Activated CD8-positive, alpha-beta T cell treated with anti-CD3 and anti-CD28 coated beads, Interleukin-2, amount 10 ng/mL, durations not matched to agents 7 days and 5 days (primary cell): ENCODE results near the gene ANKS1B. TPM values are rescaled to one million over a fixed set of nuclear protein-coding genes. Genes with fewer than 3 reads are reported as not detected.
"Not testable (repeated sequence)": the region's sequence is repeated elsewhere in the genome, so short reads cannot be mapped to it uniquely, and the experiment has no call there.

Experiments
- ATAC-seq: fragments of 150-1000 bp; cut with Tn5 transposase; one replicate; pipeline ENCODE4 v1.10.0; 2021; ENCODE audit warnings: moderate library complexity
- CTCF ChIA-PET: fragments of 350-600 bp; sonication (Branson Sonifier 250); formaldehyde crosslinking; loops from one replicate; lab custom pipeline; 2021; ENCODE audit warnings: antibody characterized with exemption; lab: Charles Lee
- POLR2A ChIA-PET: fragments of 350-600 bp; sonication (Branson Sonifier 250); formaldehyde crosslinking; loops from one replicate; lab custom pipeline; 2021; ENCODE audit warnings: antibody characterized with exemption; lab: Charles Lee
- DNase-seq: peaks from one replicate; pipeline ENCODE4 v3.0.0-alpha.2; 2020
- H3K27ac Mint-ChIP-seq: one replicate; pipeline ENCODE4 v1.8.0; 2021; ENCODE audit warnings: mild to moderate bottlenecking, mixed read lengths
- H3K27me3 Mint-ChIP-seq: one replicate; pipeline ENCODE4 v1.8.0; 2021; ENCODE audit warnings: low read depth, mixed read lengths
- H3K36me3 Mint-ChIP-seq: one replicate; pipeline ENCODE4 v1.8.0; 2021; ENCODE audit warnings: low read depth, mixed read lengths
- H3K4me1 Mint-ChIP-seq: one replicate; pipeline ENCODE4 v1.8.0; 2021; ENCODE audit warnings: low read depth, mixed read lengths
- H3K4me3 Mint-ChIP-seq: one replicate; pipeline ENCODE4 v1.8.0; 2021; ENCODE audit warnings: mild to moderate bottlenecking, mixed read lengths
- H3K9me3 Mint-ChIP-seq: one replicate; pipeline ENCODE4 v1.8.0; 2022; ENCODE audit warnings: mixed read lengths; ENCODE audit not compliant: insufficient read depth
- total RNA-seq, 2 experiments: library from RNA; stranded (reverse); gene quantifications; one replicate each; pipeline ENCODE4 v1.2.3, GENCODE V29; 2021

ANKS1B gene
- total RNA-seq: not detected

GRCh38 chr12:99984271-99985128 is at the start of gene ANKS1B:
ANKS1B (minus strand) TSS chr12:99984936; CDS start chr12:99984237, 699 bp downstream.
- ATAC-seq: peak; percentile 81
- H3K9me3 Mint-ChIP-seq: no peaks in the 10 kb centered on the region
- peak within 1 kb of the TSS; percentile 52 for H3K4me3 Mint-ChIP-seq
- H3K27ac Mint-ChIP-seq: no peak within 1 kb of the TSS
- peaks cover 51% of the 10 kb centered on the region for H3K27me3 Mint-ChIP-seq
- POLR2A ChIA-PET: no interaction called here
- peaks cover 8% of the 10 kb centered on the region for H3K4me1 Mint-ChIP-seq
- DNase-seq: no peak
- H3K36me3 Mint-ChIP-seq: no peaks in the 10 kb centered on the region
- CTCF ChIA-PET: no interaction called here

- no peak for DNase-seq
- H3K36me3 Mint-ChIP-seq: peaks cover 8% of the 10 kb centered on the region
- no peak for ATAC-seq
- H3K4me3 Mint-ChIP-seq: no peak overlapping the region
- no peak overlapping the region for H3K27ac Mint-ChIP-seq
- no peaks in the 10 kb centered on the region for H3K4me1 Mint-ChIP-seq
- H3K27me3 Mint-ChIP-seq: no peaks in the 10 kb centered on the region
- H3K9me3 Mint-ChIP-seq: no peaks in the 10 kb centered on the region
- CTCF ChIA-PET: no interaction called here
- POLR2A ChIA-PET: no interaction called here
Observed at GRCh38 chr12:100031836-100032235, 47.1 kb upstream of the ANKS1B start.

GRCh38 chr12:100027671-100028070 is 42.9 kb upstream of the ANKS1B start:
- CTCF ChIA-PET: no interaction called here
- Mint-ChIP-seq H3K4me1 (no peaks in the 10 kb centered on the region), H3K27ac (no peak overlapping the region), H3K4me3 (no peak overlapping the region), H3K36me3 (peaks cover 2% of the 10 kb centered on the region), H3K27me3 (no peaks in the 10 kb centered on the region), H3K9me3 (no peaks in the 10 kb centered on the region)
- POLR2A ChIA-PET: no interaction called here
- no peak for DNase-seq
- ATAC-seq: no peak

- ATAC-seq: no peak
- Mint-ChIP-seq H3K4me3 (no peak overlapping the region), H3K36me3 (no peaks in the 10 kb centered on the region), H3K27ac (no peak overlapping the region), H3K27me3 (no peaks in the 10 kb centered on the region), H3K9me3 (no peaks in the 10 kb centered on the region), H3K4me1 (no peaks in the 10 kb centered on the region)
- no peak for DNase-seq
- ChIA-PET CTCF (no interaction called here), POLR2A (no interaction called here)
Observed at GRCh38 chr12:100026241-100026640, 41.5 kb upstream of the ANKS1B start.

GRCh38 chr12:100024974-100025555 is 40.3 kb upstream of the ANKS1B start:
- no peaks in the 10 kb centered on the region for H3K9me3 Mint-ChIP-seq
- H3K4me3 Mint-ChIP-seq: no peak overlapping the region
- CTCF ChIA-PET: no interaction called here
- no peak overlapping the region for H3K27ac Mint-ChIP-seq
- H3K4me1 Mint-ChIP-seq: no peaks in the 10 kb centered on the region
- POLR2A ChIA-PET: no interaction called here
- DNase-seq: no peak
- no peaks in the 10 kb centered on the region for H3K27me3 Mint-ChIP-seq
- no peaks in the 10 kb centered on the region for H3K36me3 Mint-ChIP-seq
- no peak for ATAC-seq

GRCh38 chr12:100020370-100020769 is 35.6 kb upstream of the ANKS1B start:
- H3K4me1 Mint-ChIP-seq: no peaks in the 10 kb centered on the region
- ATAC-seq: no peak
- no peaks in the 10 kb centered on the region for H3K36me3 Mint-ChIP-seq
- H3K27me3 Mint-ChIP-seq: no peaks in the 10 kb centered on the region
- ChIA-PET POLR2A (no interaction called here), CTCF (no interaction called here)
- DNase-seq: no peak
- H3K4me3 Mint-ChIP-seq: no peak overlapping the region
- no peaks in the 10 kb centered on the region for H3K9me3 Mint-ChIP-seq
- H3K27ac Mint-ChIP-seq: no peak overlapping the region

- ATAC-seq (no peak), DNase-seq (no peak)
- ChIA-PET POLR2A (no interaction called here), CTCF (no interaction called here)
- Mint-ChIP-seq H3K27me3 (no peaks in the 10 kb centered on the region), H3K27ac (no peak overlapping the region), H3K36me3 (no peaks in the 10 kb centered on the region), H3K9me3 (no peaks in the 10 kb centered on the region), H3K4me3 (no peak overlapping the region), H3K4me1 (no peaks in the 10 kb centered on the region)
Observed at GRCh38 chr12:100017056-100017455, 32.3 kb upstream of the ANKS1B start.

GRCh38 chr12:100016304-100016703 is 31.6 kb upstream of the ANKS1B start:
- CTCF ChIA-PET, H3K9me3 Mint-ChIP-seq, H3K4me3 Mint-ChIP-seq, H3K4me1 Mint-ChIP-seq, H3K27ac Mint-ChIP-seq, POLR2A ChIA-PET, DNase-seq, ATAC-seq, H3K27me3 Mint-ChIP-seq, H3K36me3 Mint-ChIP-seq: not testable (repeated sequence)

GRCh38 chr12:100005846-100006245 is 21.1 kb upstream of the ANKS1B start:
- POLR2A ChIA-PET, H3K27me3 Mint-ChIP-seq, CTCF ChIA-PET, DNase-seq, ATAC-seq, H3K4me3 Mint-ChIP-seq, H3K27ac Mint-ChIP-seq, H3K9me3 Mint-ChIP-seq, H3K4me1 Mint-ChIP-seq, H3K36me3 Mint-ChIP-seq: not testable (repeated sequence)

- Mint-ChIP-seq H3K36me3 (no peaks in the 10 kb centered on the region), H3K27me3 (no peaks in the 10 kb centered on the region), H3K4me3 (no peak overlapping the region), H3K4me1 (no peaks in the 10 kb centered on the region), H3K27ac (no peak overlapping the region), H3K9me3 (no peaks in the 10 kb centered on the region)
- ChIA-PET CTCF (no interaction called here), POLR2A (no interaction called here)
- DNase-seq (no peak), ATAC-seq (no peak)
Observed at GRCh38 chr12:99997806-99998205, 13.1 kb upstream of the ANKS1B start.

- no peak overlapping the region for H3K27ac Mint-ChIP-seq
- ChIA-PET POLR2A (no interaction called here), CTCF (no interaction called here)
- no peak for DNase-seq
- no peak for ATAC-seq
- no peaks in the 10 kb centered on the region for H3K9me3 Mint-ChIP-seq
- H3K36me3 Mint-ChIP-seq: no peaks in the 10 kb centered on the region
- H3K4me1 Mint-ChIP-seq: no peaks in the 10 kb centered on the region
- no peak overlapping the region for H3K4me3 Mint-ChIP-seq
- no peaks in the 10 kb centered on the region for H3K27me3 Mint-ChIP-seq
Observed at GRCh38 chr12:99996095-99996494, 11.4 kb upstream of the ANKS1B start.

- H3K27ac Mint-ChIP-seq: no peak overlapping the region
- ChIA-PET CTCF (no interaction called here), POLR2A (no interaction called here)
- H3K27me3 Mint-ChIP-seq: peaks cover 46% of the 10 kb centered on the region
- H3K4me3 Mint-ChIP-seq: peak overlapping the region; percentile 50
- DNase-seq (no peak), ATAC-seq (no peak)
- peaks cover 8% of the 10 kb centered on the region for H3K4me1 Mint-ChIP-seq
- no peaks in the 10 kb centered on the region for H3K9me3 Mint-ChIP-seq
- no peaks in the 10 kb centered on the region for H3K36me3 Mint-ChIP-seq
Observed at GRCh38 chr12:99985631-99986030, 895 bp upstream of the ANKS1B start.
